IPS-18c (cell line): ENCODE results near the gene MKI67.

Source experiments
- H3K4me3 ChIP-seq: 2 replicates; pipeline ENCODE4 v1.7.0; 2013; ENCODE audit warnings: low read depth, mild to moderate bottlenecking, low read length, moderate library complexity; ENCODE audit not compliant: insufficient read depth
- H3K9me3 ChIP-seq: one replicate; pipeline ENCODE4 v1.6.1; 2013; ENCODE audit warnings: mild to moderate bottlenecking, low read length, moderate library complexity; ENCODE audit not compliant: control insufficient read depth, insufficient read depth

MKI67 gene

GRCh38 chr10:128053356-128053755, 72.9 kb downstream of the MKI67 start:
- no peaks in the 10 kb centered on the region for H3K9me3 ChIP-seq
- no peak overlapping the region for H3K4me3 ChIP-seq

- H3K9me3 ChIP-seq = no peaks in the 10 kb centered on the region
- no peak overlapping the region for H3K4me3 ChIP-seq
Observed at GRCh38 chr10:128052696-128053095, 73.5 kb downstream of the MKI67 start.

- H3K4me3 ChIP-seq = no peak overlapping the region
- H3K9me3 ChIP-seq = no peaks in the 10 kb centered on the region
Observed at GRCh38 chr10:128051548-128051947, 74.7 kb downstream of the MKI67 start.

GRCh38 chr10:128050936-128051335, 75.3 kb downstream of the MKI67 start:
- Histone ChIP-seq H3K9me3 (no peaks in the 10 kb centered on the region), H3K4me3 (no peak overlapping the region)

GRCh38 chr10:128050121-128050516, 76.1 kb downstream of the MKI67 start:
- no peaks in the 10 kb centered on the region for H3K9me3 ChIP-seq
- no peak overlapping the region for H3K4me3 ChIP-seq

GRCh38 chr10:128049226-128050120, 76.8 kb downstream of the MKI67 start:
- H3K4me3 ChIP-seq = no peak overlapping the region
- H3K9me3 ChIP-seq = no peaks in the 10 kb centered on the region

- no peaks in the 10 kb centered on the region for H3K9me3 ChIP-seq
- H3K4me3 ChIP-seq = no peak overlapping the region
Observed at GRCh38 chr10:128048819-128049210, 77.4 kb downstream of the MKI67 start.

GRCh38 chr10:128047991-128048818, 78.0 kb downstream of the MKI67 start:
- no peaks in the 10 kb centered on the region for H3K9me3 ChIP-seq
- H3K4me3 ChIP-seq = no peak overlapping the region

GRCh38 chr10:128047351-128047750, 78.9 kb downstream of the MKI67 start:
- Histone ChIP-seq H3K9me3 (no peaks in the 10 kb centered on the region), H3K4me3 (no peak overlapping the region)

- H3K9me3 ChIP-seq = no peaks in the 10 kb centered on the region
- no peak overlapping the region for H3K4me3 ChIP-seq
Observed at GRCh38 chr10:128046953-128047290, 79.3 kb downstream of the MKI67 start.
